GM12878 (cell line): ENCODE measurements around the gene DSTN. TPM values are rescaled to one million over a fixed set of nuclear protein-coding genes. Genes with fewer than 3 reads are reported as not detected.

Experiments
- ATAC-seq: fragments of 200-7000 bp; cut with Tn5 transposase; 3 replicates; pipeline ENCODE4 v1.9.1; 2020; ENCODE audit warnings: mild to moderate bottlenecking, moderate library complexity
- BruUV-seq: library from RNA; stranded (reverse); fragments of 400-500 nt; replicated peaks from 2 replicates; lab custom pipeline; 2021; lab: Mats Ljungman, UMichigan
- CTCF ChIA-PET: fragments of 300-600 bp; sonication (Branson Sonifier 250); formaldehyde crosslinking; extraction: SDS; loops from one replicate; lab custom pipeline; 2021; ENCODE audit warnings: inconsistent platforms; lab: Yijun Ruan, JAX
- POLR2A ChIA-PET: fragments of 350-600 bp; formaldehyde crosslinking; extraction: SDS; loops from one replicate; lab custom pipeline; 2021; ENCODE audit warnings: inconsistent platforms; lab: Charles Lee
- RAD21 ChIA-PET: fragments of 300-600 bp; sonication (Branson Sonifier 250); formaldehyde crosslinking; loops from one replicate; lab custom pipeline; 2023; ENCODE audit warnings: antibody characterized with exemption; ENCODE audit not compliant: unreplicated experiment; lab: Charles Lee
- SMC1A ChIA-PET: fragments of 300-600 bp; sonication (Branson Sonifier 250); formaldehyde crosslinking; loops from one replicate; lab custom pipeline; 2023; ENCODE audit not compliant: unreplicated experiment, uncharacterized antibody; lab: Charles Lee
- DNase-seq: peaks from one replicate; pipeline ENCODE4 v3.0.0-alpha.2; 2011; ENCODE audit warnings: low read depth, low spot score
- FAIRE-seq: peaks from 3 replicates; lab custom pipeline; 2011; peaks lifted over from hg19 to GRCh38; lab: Jason Lieb, UNC
- H2AFZ ChIP-seq: 2 replicates; pipeline ENCODE4 v1.6.0; 2011; ENCODE audit warnings: low read depth, low read length, control low read depth; ENCODE audit not compliant: control insufficient read depth
- H3K27ac ChIP-seq: 2 replicates; pipeline ENCODE4 v1.5.1; 2011; ENCODE audit warnings: control low read depth; ENCODE audit not compliant: control insufficient read depth, insufficient read depth
- H3K27me3 ChIP-seq, 2 experiments: replicated peaks in 1 of 2; 2 replicates each; pipeline versions ENCODE4 v1.6.0 to v1.6.1; 2011; ENCODE audit warnings: low read length in 1 of 2; ENCODE audit not compliant: control insufficient read depth in 2 of 2, insufficient read depth in 2 of 2
- H3K36me3 ChIP-seq, 2 experiments: 2 replicates each; pipeline ENCODE4 v1.5.1; 2011; ENCODE audit warnings: low read length in 1 of 2; ENCODE audit not compliant: control insufficient read depth in 2 of 2, insufficient read depth in 2 of 2
- H3K4me1 ChIP-seq: 2 replicates; pipeline ENCODE4 v1.6.1; 2011; ENCODE audit warnings: mild to moderate bottlenecking, low read length, moderate library complexity, mixed read lengths; ENCODE audit not compliant: control insufficient read depth, insufficient read depth
- H3K4me2 ChIP-seq: 2 replicates; pipeline ENCODE4 v1.6.0; 2011; ENCODE audit warnings: control low read depth; ENCODE audit not compliant: control insufficient read depth, insufficient read depth
- H3K4me3 ChIP-seq: fragments of 200-600 bp; sonication (generic); 2 replicates; pipeline ENCODE4 v1.5.1; 2016
- H3K79me2 ChIP-seq: 2 replicates; pipeline ENCODE4 v1.6.0; 2011; ENCODE audit warnings: low read length; ENCODE audit not compliant: control insufficient read depth, insufficient read depth
- H3K9ac ChIP-seq: 2 replicates; pipeline ENCODE4 v1.8.0; 2011; ENCODE audit warnings: low read length, control low read depth, mixed read lengths; ENCODE audit not compliant: control insufficient read depth, insufficient read depth
- H3K9me3 ChIP-seq: replicated peaks from 3 replicates; pipeline ENCODE4 v1.5.1; 2011; ENCODE audit warnings: mild to moderate bottlenecking, low read length; ENCODE audit not compliant: control insufficient read depth, insufficient read depth
- H4K20me1 ChIP-seq: 2 replicates; pipeline ENCODE4 v1.6.0; 2011; ENCODE audit not compliant: control insufficient read depth, insufficient read depth
- BACH1 ChIP-seq: fragments of 450-650 bp; IDR thresholded peaks from 2 replicates; pipeline ENCODE4 v1.6.1; 2017; ENCODE audit warnings: mild to moderate bottlenecking, borderline replicate concordance
- CREB1 ChIP-seq: IDR thresholded peaks from 2 replicates; pipeline ENCODE4 v1.6.1; 2012; ENCODE audit warnings: low read depth, mild to moderate bottlenecking, inconsistent platforms
- CUX1 ChIP-seq: IDR thresholded peaks from 2 replicates; pipeline ENCODE4 v1.6.1; 2012; ENCODE audit warnings: improper control_type of control experiment, low read depth, low read length; ENCODE audit not compliant: insufficient replicate concordance
- EZH2 ChIP-seq: IDR thresholded peaks from 2 replicates; pipeline ENCODE4 v1.6.1; 2012; ENCODE audit warnings: low read depth, mild to moderate bottlenecking, control low read depth, inconsistent platforms, low read length, borderline replicate concordance; ENCODE audit not compliant: control insufficient read depth
- HSF1 ChIP-seq: fragments of 150-350 bp; IDR thresholded peaks from 2 replicates; pipeline ENCODE4 v1.6.1; 2014; ENCODE audit warnings: mild to moderate bottlenecking, low read depth, low read length
- MEF2B ChIP-seq: fragments of 450-650 bp; IDR thresholded peaks from 2 replicates; pipeline ENCODE4 v1.6.1; 2018; ENCODE audit warnings: mild to moderate bottlenecking, moderate library complexity; ENCODE audit not compliant: partially characterized antibody, poor library complexity, severe bottlenecking
- NFXL1 ChIP-seq: fragments of 450-650 bp; IDR thresholded peaks from 2 replicates; pipeline ENCODE4 v1.6.1; 2017; ENCODE audit warnings: antibody characterized with exemption, mild to moderate bottlenecking, borderline replicate concordance
- PKNOX1 ChIP-seq: fragments of 450-650 bp; IDR thresholded peaks from 2 replicates; pipeline ENCODE4 v1.6.1; 2016; ENCODE audit warnings: mild to moderate bottlenecking
- RAD21 ChIP-seq: IDR thresholded peaks from 2 replicates; pipeline ENCODE4 v1.6.1; 2011; ENCODE audit warnings: mild to moderate bottlenecking, low read depth, low read length, moderate library complexity; ENCODE audit not compliant: insufficient read depth
- RELA ChIP-seq: fragments of 450-650 bp; IDR thresholded peaks from 2 replicates; pipeline ENCODE4 v1.8.0; 2014; ENCODE audit warnings: borderline replicate concordance; ENCODE audit not compliant: partially characterized antibody
- SMARCA5 ChIP-seq: fragments of 450-650 bp; IDR thresholded peaks from 2 replicates; pipeline ENCODE4 v1.6.1; 2017; ENCODE audit warnings: mild to moderate bottlenecking
- SPI1 ChIP-seq: IDR thresholded peaks from 2 replicates; pipeline ENCODE4 v1.6.1; 2011; ENCODE audit warnings: low read depth, mild to moderate bottlenecking, low read length, moderate library complexity, borderline replicate concordance; ENCODE audit not compliant: insufficient read depth
- WRNIP1 ChIP-seq: IDR thresholded peaks from 2 replicates; pipeline ENCODE4 v1.6.1; 2011; ENCODE audit warnings: low read depth, low read length, improper control_type of control experiment, borderline replicate concordance
- WGBS: methylation state at CpG from one replicate; pipeline ENCODE4 v1.1.6; 2016; ENCODE audit warnings: low lambda C conversion rate; ENCODE audit not compliant: insufficient replicate concordance, insufficient coverage; ENCODE audit errors: missing lambda C conversion rate; 5-methylcytosine and 5-hydroxymethylcytosine counted together
- in situ Hi-C: fragments of 300-500 bp; cut with MboI; formaldehyde crosslinking; loops from 9 replicates; pipeline ENCODE4 v1.14.3; 2018; ENCODE audit warnings: mixed read lengths
- intact Hi-C: fragments of 100-400 bp; cut with micrococcal nuclease; formaldehyde crosslinking; loops from one replicate; pipeline ENCODE4 v1.14.2; 2022; ENCODE audit not compliant: unreplicated experiment
- polyA plus RNA-seq, 11 experiments: library from polyadenylated mRNA; depleted of rRNA in 4 of 11; unstranded in 6 of 11; stranded (reverse) in 5 of 11; fragments of >200 nt; fragmentation: Nextera tagmentation in 4 of 11; fragmentation: Illumina TruSeq in 1 of 11; extraction: Ambion mirVana in 4 of 11; extraction: Trizol in 1 of 11; gene quantifications; 1 replicate in 1 of 11; 2 replicates in 10 of 11; pipeline versions ENCODE4 v1.2.1 to v1.2.3, GENCODE V29; 2011 to 2016; ENCODE audit warnings: inconsistent platforms in 2 of 11, missing spikeins in 2 of 11, low read depth in 1 of 11
- total RNA-seq, 4 experiments: library from RNA; depleted of rRNA in 3 of 4; stranded (reverse); fragments of >200 nt in 3 of 4; fragmentation: Illumina TruSeq in 1 of 4; extraction: Trizol in 1 of 4; gene quantifications; 2 replicates each; pipeline versions ENCODE4 v1.2.1 to v1.2.3, GENCODE V29; 2013 to 2021

Gene DSTN
- total and polyA plus RNA-seq, 10 of the 15 experiments (the other 5 are each of a cell fraction or from before 2014, with no cell fraction given), result 26.7 to 137 (median 40.8) TPM

DNA sequence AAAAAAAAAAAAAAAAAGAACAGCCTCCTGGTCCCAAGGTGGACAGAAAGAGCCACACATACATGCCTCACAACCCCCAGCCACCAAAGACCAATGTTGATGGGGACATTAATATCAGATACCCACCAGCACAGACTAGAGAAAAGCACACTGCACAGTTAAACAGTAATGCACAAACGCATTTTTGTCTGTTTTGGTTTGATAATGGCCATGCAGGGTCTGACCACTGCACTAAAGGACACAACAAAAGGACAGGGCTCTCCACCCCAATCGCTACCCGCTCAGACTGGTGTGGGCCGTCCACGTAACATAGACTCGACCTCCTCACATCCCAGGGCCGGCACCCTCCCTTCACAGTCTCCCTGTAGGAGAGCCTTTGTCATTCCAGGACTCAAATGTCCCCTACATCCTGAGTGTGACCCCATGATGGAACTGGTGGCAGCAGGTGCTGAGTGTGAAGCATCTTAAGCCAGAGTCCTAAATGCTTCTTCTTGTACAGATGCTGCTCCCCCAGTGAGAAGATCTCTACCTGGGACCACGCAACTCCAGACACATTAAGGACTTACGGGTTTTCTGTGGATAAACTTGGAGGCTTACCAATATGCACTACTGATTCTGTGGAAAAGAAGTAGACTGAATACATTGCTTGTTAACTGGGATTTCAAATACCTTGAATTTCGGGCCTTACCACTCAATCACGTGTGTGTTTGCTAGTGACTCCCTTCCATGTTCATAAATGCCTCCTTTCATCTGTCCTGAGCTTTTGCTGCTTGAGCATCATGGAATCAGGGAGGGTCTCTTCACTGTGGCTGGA, 84.2 kb downstream of the DSTN start (continued):
- TF ChIP-seq EZH2 (no peak), PKNOX1 (no peak), WRNIP1 (no peak), CREB1 (no peak), NFXL1 (no peak), BACH1 (no peak), MEF2B (no peak)

DNA sequence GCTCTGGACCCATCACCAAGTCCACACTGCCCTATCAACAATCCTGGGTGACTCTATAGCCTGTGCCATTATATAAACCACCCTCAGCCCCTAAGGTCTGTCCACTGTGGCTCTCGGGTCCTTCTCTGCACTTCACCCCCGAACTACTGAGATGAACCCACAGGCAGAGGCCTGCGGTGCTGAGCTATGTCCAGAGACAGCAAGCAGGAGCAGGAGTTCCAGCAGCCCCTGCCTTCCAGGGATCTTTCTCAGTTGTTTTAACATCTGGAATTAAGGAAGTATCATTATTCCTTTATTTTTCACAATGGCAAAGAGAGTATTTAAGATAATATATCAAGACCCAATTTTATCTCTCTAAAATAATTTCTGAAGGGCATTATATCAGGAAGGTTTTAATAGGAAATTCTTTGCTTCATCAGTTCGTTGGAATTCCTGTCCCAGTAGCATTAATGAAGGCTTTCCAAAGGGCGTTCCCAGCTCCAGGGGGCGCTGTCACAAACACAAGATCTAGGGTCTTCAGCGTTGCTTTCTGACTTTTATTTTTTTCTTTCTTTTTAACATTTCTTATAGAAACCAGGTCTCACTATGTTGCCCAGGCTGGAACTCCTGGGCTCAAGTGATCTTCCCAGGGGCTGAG, 84.9 kb downstream of the DSTN start:
- Histone ChIP-seq H3K27me3 (no peaks in the 10 kb centered on the region), H3K79me2 (no peaks in the 10 kb centered on the region; the same call in 1 of the 2 replicates), H3K36me3 (peaks cover 4 to 7% of the 10 kb centered on the region in 2 experiments; a peak in 2 of 4 replicates), H3K27ac (no peak overlapping the region), H3K9ac (no peak overlapping the region), H3K4me1 (peaks cover 1% of the 10 kb centered on the region), H3K4me3 (no peak overlapping the region), H3K9me3 (no peaks in the 10 kb centered on the region; the same call in 2 of the 3 replicates), H2AFZ (no peak overlapping the region), H4K20me1 (no peaks in the 10 kb centered on the region), H3K4me2 (no peak overlapping the region)
- intact Hi-C loops (loop anchor here (10.0 kb wide), 1 partner anchor 240 kb away; no protein-coding TSS in a partner anchor), in situ Hi-C loops (no loop called here)
- FAIRE-seq (no peak), DNase-seq (no peak), ATAC-seq (no peak)
- SMC1A ChIA-PET, result interaction anchor here (0.9 to 1.5 kb wide), 3 partner anchors 10 to 243 kb away, joined by 3 to 4 read pairs (median 4); no protein-coding TSS in a partner anchor
- RAD21 ChIA-PET, result no interaction called here
- POLR2A ChIA-PET, result no interaction called here
- CTCF ChIA-PET, result interaction anchor here (0.8 to 1.7 kb wide), 9 partner anchors 9 to 366 kb away, joined by 3 to 9 read pairs (median 4); no protein-coding TSS in a partner anchor
- no TSS peak for BruUV-seq
- WGBS, result 62% methylated on average over 7 of the region's 7 CpGs
- no peak for TF ChIP-seq CUX1
- no peak for TF ChIP-seq RELA
- no peak for TF ChIP-seq SPI1
- peak; percentile 33 for TF ChIP-seq RAD21
- TF ChIP-seq SMARCA5, result no peak
- no peak for TF ChIP-seq HSF1
